Stimulated activated CD4-positive, alpha-beta T cell treated with anti-CD3 and anti-CD28 coated beads, TNF-alpha, amount 100 ng/mL, for 4 hours (primary cell): Measurements from ENCODE around the gene SERPINE2.

Experiments
- DNase-seq, 3 experiments: peaks; one replicate each; pipeline ENCODE4 v3.0.0-alpha.2; 2020; ENCODE audit warnings: low read depth in 3 of 3

The SERPINE2 gene

DNA sequence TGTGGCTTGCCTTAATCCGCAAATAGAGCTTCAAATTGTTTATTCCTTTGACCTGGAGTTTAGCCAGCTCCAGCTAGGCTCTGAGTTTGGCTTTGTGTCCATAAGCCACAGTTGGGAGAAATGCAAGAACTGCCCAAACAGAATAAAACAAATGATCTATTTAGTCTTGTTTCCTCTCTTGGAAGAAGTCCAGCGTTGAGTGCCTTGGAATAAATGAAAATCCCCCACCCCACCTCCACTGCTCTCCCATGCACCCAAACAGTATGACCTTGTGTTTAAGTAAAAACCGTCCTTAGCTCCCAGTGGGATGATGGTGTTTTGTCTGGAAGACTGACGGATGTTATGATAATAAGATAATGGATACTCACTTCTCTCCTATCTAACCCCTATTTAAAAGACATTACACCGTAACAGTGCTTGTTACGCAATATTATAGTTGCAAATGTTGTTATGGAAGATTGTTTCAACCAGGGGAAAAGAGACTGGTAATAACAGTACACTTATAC is 3.2 kb upstream of the SERPINE2 start:
- no peak for DNase-seq

- DNase-seq: no peak
These were observed 2.5 kb upstream of the SERPINE2 start for GRCh38 chr2:224041554-224041953.

- no peak for DNase-seq
These were observed 1.7 kb upstream of the SERPINE2 start for GRCh38 chr2:224040753-224041152.

- no peak for DNase-seq
These were observed 819 bp upstream of the SERPINE2 start for GRCh38 chr2:224039770-224040440.

DNA sequence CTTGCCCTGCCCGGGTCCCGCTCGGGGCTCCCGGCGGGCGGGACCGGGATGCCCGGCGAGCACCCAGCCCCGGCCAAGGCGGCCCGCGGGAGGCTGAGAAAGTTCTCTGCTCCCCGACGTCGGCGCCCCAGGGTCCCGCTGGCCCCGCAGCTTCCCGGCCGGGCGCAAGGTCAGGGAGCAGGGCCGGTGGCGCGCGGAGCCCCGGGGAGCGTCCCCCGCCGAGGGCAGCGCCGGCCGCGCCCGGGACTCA is 331 bp downstream of the SERPINE2 start:
- DNase-seq: peak in 1 of 3 experiments; percentile 18

DNA sequence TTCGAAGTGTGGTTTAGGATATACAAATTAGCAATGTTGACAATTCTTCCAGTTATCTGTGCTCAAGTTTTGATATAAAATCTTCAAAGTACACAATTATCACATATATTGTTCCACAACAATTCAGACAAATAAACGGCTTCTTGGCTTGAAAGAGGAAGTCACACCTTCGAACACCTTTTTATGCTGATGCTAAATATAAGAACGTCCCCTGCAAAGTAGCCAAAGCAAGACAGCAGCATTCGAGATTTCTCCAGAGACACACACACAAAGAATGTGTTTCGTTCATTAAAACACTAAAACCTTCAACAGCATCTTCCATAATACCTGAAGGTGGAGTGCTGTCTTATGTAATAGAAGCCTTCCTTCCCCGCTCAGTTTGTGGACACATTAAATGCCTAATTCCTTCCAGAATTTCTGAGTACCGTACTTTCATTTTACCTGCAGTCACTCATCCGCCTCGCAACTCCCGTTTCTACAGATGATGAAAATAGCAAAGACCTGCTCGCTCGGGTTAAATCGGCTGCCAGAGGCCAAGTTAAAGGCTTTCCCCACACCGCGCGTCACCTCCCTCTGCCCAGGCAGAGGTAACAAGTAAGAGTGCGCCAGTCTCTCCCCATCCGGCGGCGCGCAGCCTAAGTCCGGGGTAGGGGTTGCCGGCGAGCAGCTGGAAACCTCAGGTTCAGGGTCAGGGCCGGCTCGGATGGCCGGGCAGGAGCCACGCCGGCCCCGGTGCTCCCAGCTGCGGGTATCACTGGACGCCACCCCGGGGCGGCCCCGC is 847 bp downstream of the SERPINE2 start:
- peak in 2 of 3 experiments; percentile 21 to 40 for DNase-seq

DNA sequence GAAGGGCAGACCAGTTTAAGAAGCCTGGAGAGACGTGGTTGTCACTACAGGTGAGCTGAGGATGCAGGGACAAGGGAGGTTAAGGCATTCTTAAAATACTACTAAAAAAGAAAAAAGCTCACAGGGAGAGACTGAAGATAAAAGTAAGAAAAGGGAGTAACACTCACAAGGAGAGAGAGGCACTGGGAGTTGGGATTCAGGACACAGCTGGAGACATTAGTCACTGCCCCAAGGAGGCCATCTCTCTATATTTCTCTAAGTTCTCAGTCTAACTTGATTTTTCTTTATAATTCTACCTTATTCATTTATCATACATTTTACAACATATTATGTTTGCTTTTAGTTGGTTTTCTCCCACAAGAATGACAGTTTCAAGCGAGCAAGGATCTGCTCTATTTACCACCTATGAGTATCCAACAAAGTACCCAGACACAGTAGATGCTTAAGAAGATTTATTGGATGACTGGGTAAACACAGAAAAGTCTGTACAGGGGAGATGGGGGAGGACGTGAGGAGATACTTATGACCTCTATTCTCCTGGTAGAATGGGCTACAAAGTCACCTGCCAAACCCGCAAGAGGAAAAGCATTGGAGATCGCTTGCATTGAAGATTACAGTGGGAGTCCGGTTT is 2.2 kb downstream of the SERPINE2 start:
- DNase-seq: no peak

GRCh38 chr2:224034017-224034416 is 5.1 kb downstream of the SERPINE2 start:
- DNase-seq: no peak

GRCh38 chr2:224033601-224034000 is 5.5 kb downstream of the SERPINE2 start:
- DNase-seq: no peak

GRCh38 chr2:224032283-224032682 is 6.8 kb downstream of the SERPINE2 start:
- DNase-seq: no peak

DNA sequence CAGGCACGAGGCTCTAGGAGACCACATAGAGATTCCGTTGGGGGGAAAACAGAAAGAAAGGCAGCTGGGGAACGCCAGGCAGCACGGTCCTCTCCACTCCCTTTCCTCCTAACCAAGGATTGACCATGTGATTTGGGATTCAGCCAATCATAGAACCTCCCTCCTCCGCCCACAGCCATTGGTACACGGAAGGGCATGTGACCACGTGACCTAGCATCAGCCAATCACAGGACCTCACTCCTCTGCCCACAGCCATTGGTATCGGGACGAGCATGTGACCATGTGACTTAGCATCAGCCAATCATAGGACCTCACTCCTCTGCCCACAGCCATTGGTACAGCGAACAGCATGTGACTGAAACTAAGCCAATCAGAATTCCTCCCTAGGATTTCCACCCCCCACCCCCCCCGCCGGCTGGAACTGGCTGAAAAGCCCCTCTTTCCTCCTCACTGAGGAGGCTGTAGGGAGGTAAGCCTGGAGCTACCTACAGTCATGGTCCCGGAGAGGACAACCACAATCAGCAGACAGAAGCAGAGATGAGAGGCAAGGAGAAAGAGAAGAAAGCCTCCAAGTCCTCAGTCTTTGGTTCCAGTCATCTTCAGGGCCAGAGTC is 7.6 kb downstream of the SERPINE2 start:
- no peak for DNase-seq

DNA sequence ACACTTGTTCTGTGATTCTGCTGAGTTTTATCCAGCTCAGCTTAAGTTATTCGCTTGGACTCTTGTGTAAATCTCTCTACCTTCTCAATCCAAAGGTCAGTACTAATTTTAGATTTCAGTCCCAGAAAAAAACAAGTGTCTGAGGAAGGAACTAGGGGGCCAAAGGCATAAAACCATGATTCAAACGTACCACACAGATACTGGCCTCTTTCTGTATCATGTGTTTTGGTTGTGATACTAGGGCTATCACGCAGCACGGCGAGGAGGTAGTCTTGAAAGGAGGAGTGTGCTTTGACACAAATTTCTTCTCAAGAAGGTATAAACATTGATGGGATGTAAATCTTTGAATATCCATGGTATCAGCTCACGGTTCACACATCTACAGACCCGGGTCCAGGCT is 8.3 kb downstream of the SERPINE2 start:
- DNase-seq: no peak

DNA sequence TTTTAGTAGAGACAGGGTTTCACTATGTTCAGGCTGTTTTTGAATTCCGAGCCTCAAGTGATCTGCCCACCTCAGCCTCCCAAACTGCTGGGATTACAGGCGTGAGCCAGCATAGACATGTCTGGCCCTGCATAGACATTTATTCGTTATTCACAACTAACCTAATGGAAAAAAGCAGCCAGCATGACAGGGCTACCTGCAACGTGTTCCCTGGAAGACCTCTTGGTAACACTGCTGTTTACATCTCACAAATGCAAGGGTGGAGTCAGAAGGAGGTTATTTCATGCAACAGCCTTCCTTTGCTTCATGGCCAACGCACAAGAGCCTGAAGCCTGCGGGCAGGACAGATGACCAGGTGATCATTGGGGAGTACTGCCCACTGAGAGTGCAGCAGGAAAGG is 9.2 kb downstream of the SERPINE2 start:
- no peak for DNase-seq

DNA sequence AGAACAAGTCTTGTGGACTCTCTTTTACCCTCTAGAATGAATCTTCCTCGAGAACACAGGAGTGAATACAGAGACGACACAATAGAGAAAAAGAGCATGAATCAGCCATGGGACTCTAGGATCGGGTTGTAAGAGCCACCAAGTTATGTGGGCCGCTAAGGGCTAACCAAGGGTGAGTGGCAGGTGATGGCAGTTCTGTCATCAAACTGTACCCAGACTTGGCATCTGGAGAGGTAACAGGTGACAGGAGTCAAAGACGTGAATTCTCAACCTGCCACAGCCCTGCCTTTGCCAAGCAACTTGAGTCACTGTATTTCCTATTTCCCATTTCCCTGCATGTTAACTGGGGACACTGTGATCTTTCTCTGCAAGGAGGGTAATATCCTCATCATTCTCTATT is 11.2 kb downstream of the SERPINE2 start:
- no peak for DNase-seq

DNA sequence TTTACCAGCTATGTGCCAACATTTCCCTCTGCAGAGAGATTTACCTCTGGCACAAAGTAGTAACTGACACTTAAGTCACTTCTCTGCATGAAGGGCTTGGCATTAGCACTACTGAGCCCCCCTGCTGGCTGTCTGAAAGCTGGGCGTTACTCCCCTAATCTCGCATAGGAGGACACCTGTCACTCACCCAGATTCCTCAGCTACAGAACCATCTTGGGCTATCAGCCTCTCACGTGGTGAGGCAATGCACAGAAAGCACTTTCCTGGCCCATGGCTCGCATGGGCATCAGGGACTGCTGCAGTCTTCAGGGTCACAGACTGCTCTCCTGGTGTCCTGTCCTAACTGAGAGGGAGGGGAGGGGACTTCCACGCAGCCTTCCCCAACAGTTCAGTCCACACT is 12.0 kb downstream of the SERPINE2 start:
- no peak for DNase-seq

GRCh38 chr2:224025874-224026273 is 13.2 kb downstream of the SERPINE2 start:
- peak in 2 of 3 experiments; percentile 44 to 46 for DNase-seq

GRCh38 chr2:224024270-224024669 is 14.8 kb downstream of the SERPINE2 start:
- no peak for DNase-seq

DNA sequence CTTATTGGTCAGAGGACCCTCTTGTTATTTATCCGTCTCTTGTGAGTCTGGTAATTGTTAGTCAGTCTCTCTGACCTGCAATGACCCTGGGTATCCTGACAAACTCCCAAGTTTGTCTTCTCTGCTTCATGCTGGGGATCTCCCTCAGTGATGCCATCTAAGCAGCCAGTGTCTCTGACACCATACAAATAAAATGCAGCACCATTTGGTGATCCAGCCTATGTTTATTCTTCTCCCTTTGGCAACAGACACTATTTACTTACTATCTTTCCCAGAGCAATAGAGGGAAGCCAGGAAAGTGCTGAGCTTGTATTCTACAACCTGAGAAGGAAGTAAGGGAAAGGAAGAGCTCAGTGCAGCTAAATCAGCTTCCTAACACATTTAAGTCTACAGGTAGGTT is 15.9 kb downstream of the SERPINE2 start:
- DNase-seq: no peak

GRCh38 chr2:224022486-224022885 is 16.6 kb downstream of the SERPINE2 start:
- DNase-seq: no peak

GRCh38 chr2:224020523-224020922 is 18.6 kb downstream of the SERPINE2 start:
- DNase-seq: no peak

- no peak for DNase-seq
These were observed 21.1 kb downstream of the SERPINE2 start for GRCh38 chr2:224017957-224018356.

- no peak for DNase-seq
These were observed 22.1 kb downstream of the SERPINE2 start for GRCh38 chr2:224016963-224017362.

- no peak for DNase-seq
These were observed 24.8 kb downstream of the SERPINE2 start for GRCh38 chr2:224014336-224014735.
